M059J (cell line): ENCODE results near the gene MDH2. TPM values are rescaled to one million over a fixed set of nuclear protein-coding genes. Genes with fewer than 3 reads are reported as not detected.
A peak's percentile ranks its signal among the peaks of the same experiment; 100 is the strongest.
"Not testable (repeated sequence)": the region's sequence is repeated elsewhere in the genome, so short reads cannot be mapped to it uniquely, and the experiment has no call there.

Experiments
- DNase-seq: peaks from one replicate; pipeline ENCODE4 v3.0.0-alpha.2; 2012; ENCODE audit warnings: low read depth
- total RNA-seq: library from RNA; depleted of rRNA; stranded (reverse); fragments of >200 nt; shearing (Covaris generic); gene quantifications from 2 replicates; pipeline ENCODE4 v1.2.3, GENCODE V29; 2014; rRNA removed

MDH2 gene
- 90.7 and 117 TPM in 2 replicates for total RNA-seq

GRCh38 chr7:76047811-76048667, at the start of gene MDH2, which contains the start of gene STYXL1:
Gene MDH2, plus strand, starts transcription at chr7:76048106. Its CDS starts 55 bp downstream, at chr7:76048161.
Gene STYXL1, minus strand, starts transcription at chr7:76048000. Its CDS starts 17,477 bp downstream, at chr7:76030523.
- peak; percentile 98 for DNase-seq

GRCh38 chr7:76000566-76000965, 47.3 kb upstream of the MDH2 start:
- DNase-seq: no peak

- DNase-seq: no peak
These were observed 45.8 kb upstream of the MDH2 start for GRCh38 chr7:76002139-76002538.

- no peak for DNase-seq
These were observed 45.1 kb upstream of the MDH2 start for GRCh38 chr7:76002822-76003221.

GRCh38 chr7:76003351-76003750, 44.6 kb upstream of the MDH2 start:
- DNase-seq: no peak

GRCh38 chr7:76005004-76005403, 42.9 kb upstream of the MDH2 start:
- not testable (repeated sequence) for DNase-seq

- DNase-seq: no peak
These were observed 39.7 kb upstream of the MDH2 start for GRCh38 chr7:76008156-76008687.

GRCh38 chr7:76009672-76010600, 38.0 kb upstream of the MDH2 start:
- DNase-seq: no peak

GRCh38 chr7:76011442-76011861, 36.5 kb upstream of the MDH2 start:
- no peak for DNase-seq

- peak; percentile 31 for DNase-seq
These were observed 31.5 kb upstream of the MDH2 start for GRCh38 chr7:76016191-76016947.

- not testable (repeated sequence) for DNase-seq
These were observed 29.4 kb upstream of the MDH2 start for GRCh38 chr7:76018520-76018919.

GRCh38 chr7:76020031-76020714, 27.7 kb upstream of the MDH2 start:
- DNase-seq: peak; percentile 66

- no peak for DNase-seq
These were observed 25.7 kb upstream of the MDH2 start for GRCh38 chr7:76022026-76022780.

- no peak for DNase-seq
These were observed 24.9 kb upstream of the MDH2 start for GRCh38 chr7:76023002-76023401.

GRCh38 chr7:76029682-76030081, 18.2 kb upstream of the MDH2 start:
- DNase-seq: not testable (repeated sequence)

GRCh38 chr7:76031964-76032363, 15.9 kb upstream of the MDH2 start:
- no peak for DNase-seq

GRCh38 chr7:76037310-76037709, 10.6 kb upstream of the MDH2 start:
- DNase-seq: peak; percentile 74

GRCh38 chr7:76040126-76040525, 7.8 kb upstream of the MDH2 start:
- DNase-seq: no peak

GRCh38 chr7:76044375-76044865, 3.5 kb upstream of the MDH2 start:
- no peak for DNase-seq
